Measurements from ENCODE around the gene MARS1. TPM values are rescaled to one million over a fixed set of nuclear protein-coding genes. Genes with fewer than 3 reads are reported as not detected.
"Not testable (repeated sequence)": the region's sequence is repeated elsewhere in the genome, so short reads cannot be mapped to it uniquely, and the experiment has no call there.

Gene MARS1
- total RNA-seq, 2 experiments from 2014 or later, result 203 to 204 TPM

GRCh38 chr12:57558864-57559263 lies 71.0 kb downstream of the MARS1 start:
- ChIA-PET POLR2A (no interaction called here), CTCF (no interaction called here)
- H3K27ac Mint-ChIP-seq, result no peak overlapping the region
- Histone ChIP-seq H3K4me3 (ENCODE audit: low read length) (no peak overlapping the region), H3K4me1 (ENCODE audit: insufficient read depth, low read length) (no peaks in the 10 kb centered on the region), H3K27me3 (ENCODE audit: control insufficient read depth in 1 of 2, insufficient read depth in 2 of 2, low read length in 2 of 2) (no peaks in the 10 kb centered on the region), H3K9me3 (ENCODE audit: control insufficient read depth in 1 of 2, insufficient read depth in 1 of 2, low read length in 2 of 2) (no peaks in the 10 kb centered on the region), H3K36me3 (ENCODE audit: insufficient read depth, low read length) (no peaks in the 10 kb centered on the region), H3K27ac (ENCODE audit: low read depth in 1 of 2, low read length in 2 of 2) (no peak overlapping the region)
- no peaks in the 10 kb centered on the region for H3K4me1 Mint-ChIP-seq (ENCODE audit: low read depth)
- no peaks in the 10 kb centered on the region for H3K9me3 Mint-ChIP-seq
- H3K27me3 Mint-ChIP-seq, result peaks cover 5% of the 10 kb centered on the region
- DNase-seq (no peak), ATAC-seq (ENCODE audit: poor library complexity) (no peak)
- no peak for TF ChIP-seq CTCF (IDR thresholded peaks at IDR 0.05)
- no peaks in the 10 kb centered on the region for H3K36me3 Mint-ChIP-seq (ENCODE audit: low read depth)
- intact Hi-C loops (cut with DNase I, micrococcal nuclease), result loop anchor here in 1 of 2 experiments (10.0 kb wide), 1 partner anchor 1014 kb away; no protein-coding TSS in a partner anchor
- H3K4me3 Mint-ChIP-seq, result no peak overlapping the region

DNA sequence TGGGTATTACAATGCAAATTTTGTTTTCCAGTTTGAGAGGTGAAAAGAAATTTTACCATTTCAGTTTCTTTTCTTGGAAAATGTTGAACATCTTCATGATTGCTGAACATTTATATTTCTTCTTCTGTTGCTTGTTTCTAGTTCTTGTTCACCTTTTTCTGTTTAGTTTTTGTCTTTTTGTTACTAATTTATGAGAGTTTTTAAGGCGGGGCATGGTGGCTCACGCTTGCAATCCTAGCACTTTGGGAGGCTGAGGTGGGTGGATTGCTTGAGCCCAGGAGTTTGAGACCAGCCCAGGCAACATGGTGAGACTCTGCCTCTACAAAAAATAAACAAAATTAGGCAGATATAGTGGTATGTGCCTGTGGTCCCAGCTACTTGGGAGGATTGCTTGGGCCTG lies 72.6 kb downstream of the MARS1 start:
- H3K9me3 Mint-ChIP-seq, result no peaks in the 10 kb centered on the region
- intact Hi-C loops (cut with DNase I, micrococcal nuclease), result no loop called here
- TF ChIP-seq CTCF (IDR thresholded peaks at IDR 0.05), result no peak
- no peak overlapping the region for H3K4me3 Mint-ChIP-seq
- Histone ChIP-seq H3K4me1 (ENCODE audit: insufficient read depth, low read length) (no peaks in the 10 kb centered on the region), H3K27ac (ENCODE audit: low read depth in 1 of 2, low read length in 2 of 2) (no peak overlapping the region), H3K27me3 (ENCODE audit: control insufficient read depth in 1 of 2, insufficient read depth in 2 of 2, low read length in 2 of 2) (no peaks in the 10 kb centered on the region), H3K9me3 (ENCODE audit: control insufficient read depth in 1 of 2, insufficient read depth in 1 of 2, low read length in 2 of 2) (no peaks in the 10 kb centered on the region), H3K36me3 (ENCODE audit: insufficient read depth, low read length) (no peaks in the 10 kb centered on the region), H3K4me3 (ENCODE audit: low read length) (no peak overlapping the region)
- POLR2A ChIA-PET, result no interaction called here
- no peaks in the 10 kb centered on the region for H3K36me3 Mint-ChIP-seq (ENCODE audit: low read depth)
- H3K27me3 Mint-ChIP-seq, result peaks cover 11% of the 10 kb centered on the region
- H3K4me1 Mint-ChIP-seq (ENCODE audit: low read depth), result no peaks in the 10 kb centered on the region
- H3K27ac Mint-ChIP-seq, result no peak overlapping the region
- CTCF ChIA-PET, result no interaction called here
- DNase-seq (no peak), ATAC-seq (ENCODE audit: poor library complexity) (no peak)

- H3K4me3 Mint-ChIP-seq; H3K36me3 ChIP-seq (ENCODE audit: insufficient read depth, low read length); H3K36me3 Mint-ChIP-seq (ENCODE audit: low read depth); H3K4me1 Mint-ChIP-seq (ENCODE audit: low read depth); H3K4me1 ChIP-seq (ENCODE audit: insufficient read depth, low read length); H3K9me3 Mint-ChIP-seq; intact Hi-C loops (cut with DNase I, micrococcal nuclease); ATAC-seq (ENCODE audit: poor library complexity); H3K4me3 ChIP-seq (ENCODE audit: low read length); H3K27ac Mint-ChIP-seq; H3K27ac ChIP-seq (ENCODE audit: low read depth in 1 of 2, low read length in 2 of 2); H3K27me3 ChIP-seq (ENCODE audit: control insufficient read depth in 1 of 2, insufficient read depth in 2 of 2, low read length in 2 of 2); DNase-seq; H3K9me3 ChIP-seq (ENCODE audit: control insufficient read depth in 1 of 2, insufficient read depth in 1 of 2, low read length in 2 of 2); POLR2A ChIA-PET; CTCF ChIA-PET: not testable (repeated sequence)
- H3K27me3 Mint-ChIP-seq, result peaks cover 11% of the 10 kb centered on the region
Observed at GRCh38 chr12:57561117-57561516, 73.2 kb downstream of the MARS1 start.

- H3K9me3 Mint-ChIP-seq, result no peaks in the 10 kb centered on the region
- no peak overlapping the region for H3K4me3 ChIP-seq (ENCODE audit: low read length)
- H3K4me3 Mint-ChIP-seq, result no peak overlapping the region
- POLR2A ChIA-PET, result no interaction called here
- no peaks in the 10 kb centered on the region for H3K4me1 Mint-ChIP-seq (ENCODE audit: low read depth)
- H3K27me3 Mint-ChIP-seq, result peaks cover 11% of the 10 kb centered on the region
- CTCF ChIA-PET, result no interaction called here
- no peaks in the 10 kb centered on the region for H3K4me1 ChIP-seq (ENCODE audit: insufficient read depth, low read length)
- no peak overlapping the region for H3K27ac Mint-ChIP-seq
- ATAC-seq (ENCODE audit: poor library complexity) (no peak), DNase-seq (no peak)
- TF ChIP-seq CTCF (IDR thresholded peaks at IDR 0.05), result no peak
- no peaks in the 10 kb centered on the region for H3K36me3 Mint-ChIP-seq (ENCODE audit: low read depth)
- intact Hi-C loops (cut with DNase I, micrococcal nuclease), result no loop called here
- H3K27me3 ChIP-seq (ENCODE audit: control insufficient read depth in 1 of 2, insufficient read depth in 2 of 2, low read length in 2 of 2), result no peaks in the 10 kb centered on the region
- H3K36me3 ChIP-seq (ENCODE audit: insufficient read depth, low read length), result no peaks in the 10 kb centered on the region
- no peaks in the 10 kb centered on the region for H3K9me3 ChIP-seq (ENCODE audit: control insufficient read depth in 1 of 2, insufficient read depth in 1 of 2, low read length in 2 of 2)
- H3K27ac ChIP-seq (ENCODE audit: low read depth in 1 of 2, low read length in 2 of 2), result no peak overlapping the region
Observed at GRCh38 chr12:57563358-57563757, 75.5 kb downstream of the MARS1 start.
